OCI-LY1 (cell line): ENCODE results near the gene CELF3.

Source experiments
- EZH2 ChIP-seq: fragments of 200-600 bp; sonication (generic), shearing (Covaris generic); IDR thresholded peaks from 2 replicates; pipeline ENCODE4 v1.8.0; 2017; ENCODE audit warnings: borderline replicate concordance, mixed run types, mild to moderate bottlenecking, antibody characterized with exemption, low read length, moderate library complexity, mixed read lengths
- TF ChIP-seq, protein P1 (sequence below): fragments of 200-600 bp; sonication (generic), shearing (Covaris generic); IDR thresholded peaks from 2 replicates; pipeline ENCODE4 v1.5.1; 2017; ENCODE audit warnings: mild to moderate bottlenecking, antibody characterized with exemption, low read length, moderate library complexity, mixed read lengths

DNA sequence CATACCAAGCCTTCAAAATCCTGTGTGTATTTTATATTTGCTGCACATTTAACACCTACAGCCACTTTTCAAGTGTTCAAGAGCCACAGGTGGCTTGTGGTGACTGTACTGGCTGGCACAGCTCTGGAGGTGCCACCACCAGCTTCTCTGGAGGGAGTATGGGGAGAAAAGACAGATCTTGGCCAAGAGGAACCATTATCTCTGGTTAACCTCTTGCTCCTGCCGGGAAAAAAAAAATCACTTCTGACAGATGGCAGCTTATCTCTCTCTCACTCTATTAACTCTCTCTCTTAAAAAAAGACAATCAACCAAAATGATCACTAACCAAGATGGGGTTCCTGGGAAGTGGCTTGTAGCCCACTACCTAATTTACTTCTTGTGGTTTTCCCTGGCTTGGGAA, 3.5 kb upstream of the CELF3 start:
- TF ChIP-seq, protein P1, sequence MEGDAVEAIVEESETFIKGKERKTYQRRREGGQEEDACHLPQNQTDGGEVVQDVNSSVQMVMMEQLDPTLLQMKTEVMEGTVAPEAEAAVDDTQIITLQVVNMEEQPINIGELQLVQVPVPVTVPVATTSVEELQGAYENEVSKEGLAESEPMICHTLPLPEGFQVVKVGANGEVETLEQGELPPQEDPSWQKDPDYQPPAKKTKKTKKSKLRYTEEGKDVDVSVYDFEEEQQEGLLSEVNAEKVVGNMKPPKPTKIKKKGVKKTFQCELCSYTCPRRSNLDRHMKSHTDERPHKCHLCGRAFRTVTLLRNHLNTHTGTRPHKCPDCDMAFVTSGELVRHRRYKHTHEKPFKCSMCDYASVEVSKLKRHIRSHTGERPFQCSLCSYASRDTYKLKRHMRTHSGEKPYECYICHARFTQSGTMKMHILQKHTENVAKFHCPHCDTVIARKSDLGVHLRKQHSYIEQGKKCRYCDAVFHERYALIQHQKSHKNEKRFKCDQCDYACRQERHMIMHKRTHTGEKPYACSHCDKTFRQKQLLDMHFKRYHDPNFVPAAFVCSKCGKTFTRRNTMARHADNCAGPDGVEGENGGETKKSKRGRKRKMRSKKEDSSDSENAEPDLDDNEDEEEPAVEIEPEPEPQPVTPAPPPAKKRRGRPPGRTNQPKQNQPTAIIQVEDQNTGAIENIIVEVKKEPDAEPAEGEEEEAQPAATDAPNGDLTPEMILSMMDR, result no peak
- TF ChIP-seq EZH2, result no peak
